ENCODE measurements around the gene CD5L.

- TF ChIP-seq, protein P1, sequence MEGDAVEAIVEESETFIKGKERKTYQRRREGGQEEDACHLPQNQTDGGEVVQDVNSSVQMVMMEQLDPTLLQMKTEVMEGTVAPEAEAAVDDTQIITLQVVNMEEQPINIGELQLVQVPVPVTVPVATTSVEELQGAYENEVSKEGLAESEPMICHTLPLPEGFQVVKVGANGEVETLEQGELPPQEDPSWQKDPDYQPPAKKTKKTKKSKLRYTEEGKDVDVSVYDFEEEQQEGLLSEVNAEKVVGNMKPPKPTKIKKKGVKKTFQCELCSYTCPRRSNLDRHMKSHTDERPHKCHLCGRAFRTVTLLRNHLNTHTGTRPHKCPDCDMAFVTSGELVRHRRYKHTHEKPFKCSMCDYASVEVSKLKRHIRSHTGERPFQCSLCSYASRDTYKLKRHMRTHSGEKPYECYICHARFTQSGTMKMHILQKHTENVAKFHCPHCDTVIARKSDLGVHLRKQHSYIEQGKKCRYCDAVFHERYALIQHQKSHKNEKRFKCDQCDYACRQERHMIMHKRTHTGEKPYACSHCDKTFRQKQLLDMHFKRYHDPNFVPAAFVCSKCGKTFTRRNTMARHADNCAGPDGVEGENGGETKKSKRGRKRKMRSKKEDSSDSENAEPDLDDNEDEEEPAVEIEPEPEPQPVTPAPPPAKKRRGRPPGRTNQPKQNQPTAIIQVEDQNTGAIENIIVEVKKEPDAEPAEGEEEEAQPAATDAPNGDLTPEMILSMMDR (conservative IDR thresholded peaks at IDR 0.05; ENCODE audit: low read length): no peak
- TF ChIP-seq EZH2phosphoT487 (IDR thresholded peaks at IDR 0.05; ENCODE audit: borderline replicate concordance): no peak
Observed at GRCh38 chr1:157819215-157819614, 22.4 kb downstream of the CD5L start.

All from Loucy (cell line).